Measurements from ENCODE around the gene DUS1L. TPM values are rescaled to one million over a fixed set of nuclear protein-coding genes. Genes with fewer than 3 reads are reported as not detected.

Gene DUS1L
- total RNA-seq, 1 donor from 2014 or later = 73.3 TPM

DNA sequence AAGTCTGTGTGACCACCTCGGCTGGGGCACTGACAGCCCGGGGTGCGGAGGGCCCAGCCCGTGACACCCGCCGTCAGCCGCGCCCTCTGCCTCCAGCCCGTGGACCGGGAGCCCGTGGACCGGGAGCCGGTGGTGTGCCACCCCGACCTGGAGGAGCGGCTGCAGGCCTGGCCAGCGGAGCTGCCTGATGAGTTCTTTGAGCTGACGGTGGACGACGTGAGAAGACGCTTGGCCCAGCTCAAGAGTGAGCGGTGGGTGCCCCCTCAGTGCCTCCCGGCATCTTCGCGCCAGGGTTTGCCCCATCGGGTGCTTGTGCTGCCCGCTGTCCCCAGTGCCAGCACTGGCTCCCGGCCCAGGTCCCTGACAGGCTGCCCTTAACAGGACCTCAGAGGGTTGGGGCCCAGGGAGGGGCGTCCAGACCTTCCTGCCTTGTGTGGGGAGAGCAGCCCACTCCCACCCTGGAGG, 56.6 kb downstream of the DUS1L start:
- Mint-ChIP-seq H3K4me3 (ENCODE audit: unreplicated experiment) (no peak overlapping the region), H3K9me3 (ENCODE audit: unreplicated experiment) (no peaks in the 10 kb centered on the region), H3K27ac (ENCODE audit: unreplicated experiment) (no peak overlapping the region), H3K36me3 (ENCODE audit: unreplicated experiment) (no peaks in the 10 kb centered on the region), H3K4me1 (ENCODE audit: unreplicated experiment) (peaks cover 12% of the 10 kb centered on the region), H3K27me3 (ENCODE audit: unreplicated experiment) (no peaks in the 10 kb centered on the region)
- no peak for DNase-seq (ENCODE audit: extremely low spot score, unreplicated experiment)
- TF ChIP-seq, protein P1, sequence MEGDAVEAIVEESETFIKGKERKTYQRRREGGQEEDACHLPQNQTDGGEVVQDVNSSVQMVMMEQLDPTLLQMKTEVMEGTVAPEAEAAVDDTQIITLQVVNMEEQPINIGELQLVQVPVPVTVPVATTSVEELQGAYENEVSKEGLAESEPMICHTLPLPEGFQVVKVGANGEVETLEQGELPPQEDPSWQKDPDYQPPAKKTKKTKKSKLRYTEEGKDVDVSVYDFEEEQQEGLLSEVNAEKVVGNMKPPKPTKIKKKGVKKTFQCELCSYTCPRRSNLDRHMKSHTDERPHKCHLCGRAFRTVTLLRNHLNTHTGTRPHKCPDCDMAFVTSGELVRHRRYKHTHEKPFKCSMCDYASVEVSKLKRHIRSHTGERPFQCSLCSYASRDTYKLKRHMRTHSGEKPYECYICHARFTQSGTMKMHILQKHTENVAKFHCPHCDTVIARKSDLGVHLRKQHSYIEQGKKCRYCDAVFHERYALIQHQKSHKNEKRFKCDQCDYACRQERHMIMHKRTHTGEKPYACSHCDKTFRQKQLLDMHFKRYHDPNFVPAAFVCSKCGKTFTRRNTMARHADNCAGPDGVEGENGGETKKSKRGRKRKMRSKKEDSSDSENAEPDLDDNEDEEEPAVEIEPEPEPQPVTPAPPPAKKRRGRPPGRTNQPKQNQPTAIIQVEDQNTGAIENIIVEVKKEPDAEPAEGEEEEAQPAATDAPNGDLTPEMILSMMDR (IDR thresholded peaks at IDR 0.05) = no peak

DNA sequence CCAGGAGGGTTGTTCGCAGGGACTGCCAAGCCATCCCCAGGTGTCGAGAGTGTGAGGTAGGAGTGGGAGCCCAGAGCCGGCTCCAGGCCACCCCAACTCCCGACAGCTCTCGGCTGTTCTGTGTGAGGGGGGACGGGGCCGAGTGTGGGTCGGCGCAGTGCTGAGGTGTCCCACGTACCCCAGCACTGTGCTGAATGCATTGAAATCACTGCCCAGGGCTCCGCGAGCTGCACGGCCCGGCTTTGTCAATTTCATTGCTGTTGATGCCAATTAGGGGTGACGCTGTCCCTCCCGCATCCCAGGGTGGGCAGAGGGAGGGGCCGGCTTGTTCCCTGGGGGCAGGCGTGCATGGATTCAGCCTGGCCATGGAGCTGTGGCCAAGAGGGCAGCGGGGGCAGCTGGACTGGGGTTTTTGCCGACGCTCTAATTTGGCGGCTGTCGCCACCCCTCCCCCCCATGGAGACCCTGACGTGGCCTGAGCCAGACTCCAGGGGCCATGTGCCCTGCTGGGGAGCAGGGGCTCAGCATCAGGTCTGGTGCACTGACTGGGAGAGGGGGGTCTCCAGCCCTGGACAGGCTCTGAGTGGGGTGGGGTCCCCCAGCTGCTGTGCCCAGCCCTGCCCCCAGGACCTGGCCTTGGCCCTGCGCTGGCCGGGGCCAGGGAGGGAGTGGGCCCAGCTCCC, 57.2 kb downstream of the DUS1L start:
- no peaks in the 10 kb centered on the region for H3K9me3 Mint-ChIP-seq (ENCODE audit: unreplicated experiment)
- H3K27me3 Mint-ChIP-seq (ENCODE audit: unreplicated experiment) = no peaks in the 10 kb centered on the region
- TF ChIP-seq, protein P1 (IDR thresholded peaks at IDR 0.05) = no peak
- peaks cover 18% of the 10 kb centered on the region for H3K4me1 Mint-ChIP-seq (ENCODE audit: unreplicated experiment)
- H3K36me3 Mint-ChIP-seq (ENCODE audit: unreplicated experiment) = no peaks in the 10 kb centered on the region
- DNase-seq (ENCODE audit: extremely low spot score, unreplicated experiment) = no peak
- H3K4me3 Mint-ChIP-seq (ENCODE audit: unreplicated experiment) = no peak overlapping the region
- no peak overlapping the region for H3K27ac Mint-ChIP-seq (ENCODE audit: unreplicated experiment)

Other genes starting within 250 kb of the DUS1L start
- 169 and 176 TPM in 2 replicates for gene MCRIP1, start 232.5 kb downstream of the DUS1L start, total RNA-seq
- gene PPP1R27, start 230.8 kb downstream of the DUS1L start, total RNA-seq = 0.62 TPM in 1 of 2 replicates, not detected in the other
- 792 and 837 TPM in 2 replicates for gene P4HB, start 205.3 kb downstream of the DUS1L start, total RNA-seq
- gene ARHGDIA, start 194.5 kb downstream of the DUS1L start, total RNA-seq = 430 and 433 TPM in 2 replicates
- gene ALYREF, start 174.2 kb downstream of the DUS1L start, total RNA-seq = 72.6 and 78.5 TPM in 2 replicates
- 119 and 138 TPM in 2 replicates for gene ANAPC11, start 174.1 kb downstream of the DUS1L start, total RNA-seq
- 0.56 and 0.68 TPM in 2 replicates for gene NPB, start 163.6 kb downstream of the DUS1L start, total RNA-seq
- 33.2 and 38.0 TPM in 2 replicates for gene PCYT2, start 154.4 kb downstream of the DUS1L start, total RNA-seq
- 18.8 and 20.9 TPM in 2 replicates for gene SIRT7, start 147.6 kb downstream of the DUS1L start, total RNA-seq
- 34.7 and 35.6 TPM in 2 replicates for gene MAFG, start 138.1 kb downstream of the DUS1L start, total RNA-seq
- gene PYCR1, start 128.5 kb downstream of the DUS1L start, total RNA-seq = 123 and 128 TPM in 2 replicates
- gene MYADML2, start 118.6 kb downstream of the DUS1L start, total RNA-seq = not detected in 2 replicates
- 0.30 TPM in 1 of 2 replicates, not detected in the other for gene NOTUM, start 104.6 kb downstream of the DUS1L start, total RNA-seq
- 45.9 and 47.1 TPM in 2 replicates for gene ASPSCR1, start 88.2 kb downstream of the DUS1L start, total RNA-seq
- gene CENPX, start 42.9 kb downstream of the DUS1L start, total RNA-seq = 29.4 and 31.7 TPM in 2 replicates
- 9.4 and 9.8 TPM in 2 replicates for gene LRRC45, start 42.5 kb downstream of the DUS1L start, total RNA-seq
- gene RAC3, start 34.1 kb downstream of the DUS1L start, total RNA-seq = 19.4 and 21.8 TPM in 2 replicates
- 69.0 and 71.0 TPM in 2 replicates for gene DCXR, start 28.1 kb downstream of the DUS1L start, total RNA-seq
- gene RFNG, start 14.0 kb downstream of the DUS1L start, total RNA-seq = 37.3 and 41.0 TPM in 2 replicates
- 100 and 108 TPM in 2 replicates for gene GPS1, start 13.9 kb downstream of the DUS1L start, total RNA-seq
- gene FASN, start 32.4 kb upstream of the DUS1L start, total RNA-seq = 134 and 136 TPM in 2 replicates
- gene CCDC57, start 147.0 kb upstream of the DUS1L start, total RNA-seq = 50.8 and 57.9 TPM in 2 replicates
- gene SLC16A3, start 163.2 kb upstream of the DUS1L start, total RNA-seq = 12.9 and 18.1 TPM in 2 replicates
- gene CSNK1D, start 207.9 kb upstream of the DUS1L start, total RNA-seq = 118 and 124 TPM in 2 replicates